Large intestine (tissue), 3 donors: Measurements from ENCODE around the gene ACCS. TPM values are rescaled to one million over a fixed set of nuclear protein-coding genes. Genes with fewer than 3 reads are reported as not detected.

Source experiments
- DNase-seq, 2 donors: peaks; one replicate each; pipeline versions ENCODE4 v3.0.0 to v3.0.0-alpha.2; 2013
- H3K27ac ChIP-seq: one replicate; pipeline ENCODE4 v1.5.1; 2013; ENCODE audit warnings: low read length
- H3K27me3 ChIP-seq: 2 replicates; pipeline ENCODE4 v1.6.1; 2013; ENCODE audit warnings: low read length; ENCODE audit not compliant: control insufficient read depth, insufficient read depth
- H3K36me3 ChIP-seq: 2 replicates; pipeline ENCODE4 v1.6.1; 2013; ENCODE audit warnings: low read length; ENCODE audit not compliant: control insufficient read depth, insufficient read depth
- H3K4me1 ChIP-seq: one replicate; pipeline ENCODE4 v1.6.1; 2013; ENCODE audit warnings: low read length; ENCODE audit not compliant: control insufficient read depth, insufficient read depth
- H3K4me3 ChIP-seq: one replicate; pipeline ENCODE4 v1.5.1; 2013; ENCODE audit warnings: low read length
- H3K9me3 ChIP-seq: one replicate; pipeline ENCODE4 v1.6.1; 2013; ENCODE audit warnings: mild to moderate bottlenecking, low read depth, low read length, moderate library complexity; ENCODE audit not compliant: control insufficient read depth
- WGBS: methylation state at CpG from one replicate; pipeline ENCODE4 v1.1.5; 2013; ENCODE audit warnings: low lambda C conversion rate; ENCODE audit not compliant: insufficient coverage; 5-methylcytosine and 5-hydroxymethylcytosine counted together
- polyA plus RNA-seq: library from polyadenylated mRNA; unstranded; fragments of 120-200 nt; gene quantifications from one replicate; pipeline ENCODE4 v1.2.1, GENCODE V29; 2013

ACCS gene
- polyA plus RNA-seq, 1 donor: 49.5 TPM

DNA sequence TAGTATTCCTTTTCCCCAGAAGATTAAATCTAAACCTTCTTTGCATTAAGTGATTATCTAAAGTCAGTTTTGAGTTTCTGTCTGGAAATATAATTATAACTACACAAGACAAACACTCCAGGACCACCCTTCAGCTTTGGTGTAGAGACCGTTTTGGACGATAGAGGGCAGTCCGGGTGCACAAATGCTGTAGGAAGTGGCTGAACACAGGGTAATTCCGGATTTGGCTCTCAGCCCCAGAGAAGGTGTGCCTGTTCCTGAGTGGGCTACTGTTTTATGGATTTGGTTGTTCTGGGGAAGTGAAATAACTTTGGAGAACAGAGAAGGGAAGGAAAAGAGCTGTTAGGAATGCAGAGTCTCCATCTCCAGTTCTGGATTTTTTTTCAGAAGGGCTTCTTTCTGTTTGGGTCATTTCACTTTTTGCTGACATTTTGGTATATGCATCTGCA is 44.2 kb downstream of the ACCS start:
- no peaks in the 10 kb centered on the region for H3K27me3 ChIP-seq
- peak; percentile 23 to 33 for DNase-seq
- no peak overlapping the region for H3K27ac ChIP-seq
- peaks cover 41% of the 10 kb centered on the region for H3K36me3 ChIP-seq
- no CpG with 5 or more reads among the region's 4 CpGs for WGBS
- H3K9me3 ChIP-seq: no peaks in the 10 kb centered on the region
- no peak overlapping the region for H3K4me3 ChIP-seq
- H3K4me1 ChIP-seq: no peaks in the 10 kb centered on the region

DNA sequence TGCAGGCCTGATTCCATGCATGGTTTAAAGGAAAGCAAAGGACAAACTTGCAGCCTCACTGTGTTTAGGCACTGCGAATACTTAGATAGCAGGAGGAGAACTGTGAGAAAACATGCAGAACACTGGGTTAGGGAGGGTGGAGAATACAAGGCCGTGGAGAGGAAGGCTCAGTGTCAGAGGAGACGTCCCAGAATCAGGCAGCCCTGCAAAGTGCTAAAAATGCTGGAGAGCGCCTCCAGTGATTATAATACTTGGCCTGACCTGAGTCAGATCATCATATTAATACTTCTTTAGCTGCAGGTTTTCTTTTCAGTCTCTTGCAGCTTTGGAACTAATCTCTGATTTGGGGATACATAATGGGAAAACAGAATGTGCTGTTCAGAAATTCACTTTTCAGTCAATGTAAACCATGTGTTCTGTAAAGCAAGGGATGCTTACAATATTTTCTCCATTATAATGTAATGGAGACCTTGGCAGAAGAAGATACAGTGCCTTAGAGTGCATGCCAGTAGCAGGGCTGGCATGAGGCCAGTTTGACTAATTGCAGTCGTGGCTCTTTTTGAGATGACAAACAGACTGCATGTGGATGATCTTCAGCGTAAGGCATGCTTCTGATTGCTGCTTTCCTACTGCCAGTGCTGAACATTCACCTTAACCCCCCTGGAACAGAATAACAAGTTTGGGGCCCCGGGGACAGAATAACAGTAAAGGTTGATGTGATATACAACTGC is 46.2 kb downstream of the ACCS start:
- Histone ChIP-seq H3K9me3 (no peaks in the 10 kb centered on the region), H3K27ac (no peak overlapping the region), H3K4me1 (no peaks in the 10 kb centered on the region), H3K27me3 (no peaks in the 10 kb centered on the region), H3K36me3 (peaks cover 52% of the 10 kb centered on the region), H3K4me3 (no peak overlapping the region)
- DNase-seq: no peak
- no CpG with 5 or more reads among the region's 7 CpGs for WGBS

DNA sequence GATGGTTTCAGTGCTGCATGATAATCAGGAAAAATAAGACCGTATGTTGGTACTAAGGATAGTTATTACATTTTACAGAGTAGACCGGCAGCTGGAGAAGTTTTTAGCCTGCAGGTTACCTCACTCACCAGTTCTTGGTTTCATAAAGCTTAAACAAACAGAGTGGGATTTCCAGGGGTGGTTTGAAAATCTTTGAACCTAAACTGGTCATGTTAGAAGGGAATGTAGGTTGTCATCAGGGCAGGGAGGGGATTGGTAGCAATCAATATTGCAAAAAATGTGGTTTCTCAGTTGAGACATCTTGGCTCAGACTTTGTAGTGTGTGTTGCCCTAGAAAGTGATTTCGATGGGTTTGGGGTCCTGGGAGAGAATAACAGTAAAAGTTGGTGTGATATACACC is 46.9 kb downstream of the ACCS start:
- H3K27ac ChIP-seq: no peak overlapping the region
- H3K36me3 ChIP-seq: peaks cover 52% of the 10 kb centered on the region
- no peaks in the 10 kb centered on the region for H3K27me3 ChIP-seq

DNA sequence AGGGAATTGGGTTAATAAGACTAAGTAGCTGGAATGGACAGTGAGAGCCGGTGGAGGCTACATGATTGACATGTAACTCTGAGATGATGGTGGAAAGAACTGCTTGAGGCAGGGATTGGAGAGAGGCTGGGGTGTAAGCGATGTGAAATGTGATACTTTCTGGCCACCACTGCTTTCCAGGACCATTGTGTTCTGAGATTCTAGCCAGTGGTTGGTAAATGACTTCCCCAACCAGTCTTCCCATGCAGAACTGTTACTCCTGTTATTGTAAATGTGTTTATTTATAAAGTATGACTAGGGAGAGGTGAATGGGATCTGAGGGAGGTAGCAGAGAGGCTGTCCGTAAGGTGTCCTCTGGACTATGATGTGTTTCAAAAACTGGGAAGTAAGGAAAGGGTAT is 47.5 kb downstream of the ACCS start:
- no peak overlapping the region for H3K4me3 ChIP-seq
- DNase-seq: no peak
- H3K4me1 ChIP-seq: no peaks in the 10 kb centered on the region
- no peak overlapping the region for H3K27ac ChIP-seq
- no peaks in the 10 kb centered on the region for H3K27me3 ChIP-seq
- no CpG with 5 or more reads among the region's 3 CpGs for WGBS
- H3K36me3 ChIP-seq: peaks cover 48% of the 10 kb centered on the region
- no peaks in the 10 kb centered on the region for H3K9me3 ChIP-seq

More for the DNA sequence above, 46.9 kb downstream of the ACCS start:
- H3K4me1 ChIP-seq: no peaks in the 10 kb centered on the region
- no CpG with 5 or more reads among the region's 3 CpGs for WGBS
- no peak for DNase-seq
- H3K4me3 ChIP-seq: no peak overlapping the region
- H3K9me3 ChIP-seq: no peaks in the 10 kb centered on the region

DNA sequence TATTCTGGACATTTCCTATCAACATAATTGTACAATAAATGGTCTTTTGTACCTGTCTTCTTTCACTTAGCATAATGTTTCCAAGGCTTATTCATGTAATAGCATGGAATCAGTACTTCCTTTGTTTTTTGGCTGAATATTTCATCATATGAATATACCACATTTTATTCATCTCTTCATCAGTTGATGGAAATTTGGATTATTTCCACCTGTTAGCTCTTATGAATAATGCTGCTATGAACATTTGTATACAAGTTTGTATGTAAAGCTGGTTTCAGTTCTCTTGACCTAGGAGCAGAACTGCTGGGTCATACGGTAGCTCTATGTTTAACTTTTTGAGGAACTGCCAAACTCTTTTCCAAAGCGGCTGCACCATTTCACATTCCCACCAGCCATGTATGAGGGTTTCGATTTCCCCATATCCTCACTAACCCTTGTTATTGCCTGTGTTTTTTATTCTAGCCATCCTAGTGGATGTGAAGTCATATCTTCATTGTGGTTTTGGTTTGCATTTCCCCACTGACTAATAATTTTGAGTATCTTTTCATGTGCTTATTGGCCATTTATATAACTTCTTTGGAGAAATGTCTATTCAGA is 50.3 kb downstream of the ACCS start:
- no peak for DNase-seq
- H3K4me3 ChIP-seq: no peak overlapping the region
- peaks cover 50% of the 10 kb centered on the region for H3K36me3 ChIP-seq
- H3K9me3 ChIP-seq: no peaks in the 10 kb centered on the region
- WGBS: 93% methylated on average over 2 of the region's 3 CpGs
- H3K27me3 ChIP-seq: no peaks in the 10 kb centered on the region
- no peaks in the 10 kb centered on the region for H3K4me1 ChIP-seq
- no peak overlapping the region for H3K27ac ChIP-seq

DNA sequence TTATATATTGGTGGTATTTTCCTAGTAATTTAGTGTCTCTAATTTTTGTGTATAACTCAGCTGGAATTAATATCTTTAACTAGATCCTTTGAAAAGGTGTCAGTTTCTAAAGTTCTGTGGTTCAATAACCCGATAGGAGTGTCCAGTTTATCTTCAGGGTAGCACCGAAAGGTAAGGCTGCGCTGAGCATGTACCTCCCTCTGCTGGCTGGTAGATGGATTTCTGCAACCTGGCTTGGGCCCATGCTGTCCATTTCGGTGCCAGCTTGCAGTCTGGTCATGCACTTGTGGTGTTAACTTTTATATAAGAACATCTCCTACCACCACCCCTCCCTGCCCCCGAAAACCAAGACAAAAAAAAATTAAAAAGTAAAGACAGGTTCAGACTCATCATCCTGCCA is 54.1 kb downstream of the ACCS start:
- WGBS: no CpG with 5 or more reads among the region's 5 CpGs
- Histone ChIP-seq H3K4me3 (no peak overlapping the region), H3K36me3 (peaks cover 44% of the 10 kb centered on the region), H3K4me1 (no peaks in the 10 kb centered on the region), H3K27ac (no peak overlapping the region), H3K9me3 (no peaks in the 10 kb centered on the region), H3K27me3 (no peaks in the 10 kb centered on the region)
- no peak for DNase-seq

DNA sequence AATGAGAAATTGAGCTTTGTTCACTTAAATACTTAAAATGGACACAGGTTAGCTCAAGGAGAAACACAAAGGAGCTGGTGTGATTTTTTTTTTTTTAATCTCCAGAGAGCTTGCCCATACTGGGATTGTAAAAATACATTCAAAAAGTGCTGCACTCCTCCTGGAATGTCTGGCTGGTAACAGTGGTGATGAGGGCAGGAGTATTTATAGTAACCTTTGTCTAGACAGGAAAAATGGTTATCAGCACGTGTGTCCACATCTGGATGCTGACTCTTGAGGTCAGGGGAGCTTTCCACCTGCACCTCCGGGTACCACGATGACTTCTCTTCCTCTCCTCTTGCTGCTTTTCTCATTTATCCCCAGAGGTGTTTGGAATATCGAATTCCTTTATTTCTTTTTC is 59.5 kb downstream of the ACCS start:
- Histone ChIP-seq H3K36me3 (peaks cover 73% of the 10 kb centered on the region), H3K9me3 (no peaks in the 10 kb centered on the region), H3K4me3 (no peak overlapping the region), H3K4me1 (no peaks in the 10 kb centered on the region), H3K27ac (no peak overlapping the region), H3K27me3 (no peaks in the 10 kb centered on the region)
- no peak for DNase-seq
- WGBS: 88% methylated on average over 3 of the region's 4 CpGs

DNA sequence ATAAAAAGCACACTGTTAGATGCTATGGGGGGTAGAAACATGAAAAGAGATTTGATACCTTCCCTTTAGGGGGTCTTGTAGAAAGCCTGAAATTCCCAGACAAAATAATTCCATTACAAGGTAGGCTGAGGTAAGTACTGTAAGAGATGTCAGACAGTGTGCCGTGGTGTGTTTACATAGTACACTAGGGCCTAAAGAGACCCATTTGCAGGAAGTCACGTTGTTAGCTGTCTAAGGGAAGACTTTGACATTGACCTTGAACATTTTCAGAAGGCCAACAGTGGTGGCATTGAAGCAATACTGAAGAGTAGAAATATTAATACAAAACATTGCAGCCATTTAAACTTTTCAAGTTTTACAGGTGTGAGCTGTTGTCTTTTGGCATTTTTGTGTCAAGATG is 60.2 kb downstream of the ACCS start:
- H3K36me3 ChIP-seq: peaks cover 75% of the 10 kb centered on the region
- no peak overlapping the region for H3K27ac ChIP-seq
- no CpG with 5 or more reads among the region's 2 CpGs for WGBS
- H3K9me3 ChIP-seq: no peaks in the 10 kb centered on the region
- no peaks in the 10 kb centered on the region for H3K4me1 ChIP-seq
- DNase-seq: no peak
- H3K4me3 ChIP-seq: no peak overlapping the region
- no peaks in the 10 kb centered on the region for H3K27me3 ChIP-seq

DNA sequence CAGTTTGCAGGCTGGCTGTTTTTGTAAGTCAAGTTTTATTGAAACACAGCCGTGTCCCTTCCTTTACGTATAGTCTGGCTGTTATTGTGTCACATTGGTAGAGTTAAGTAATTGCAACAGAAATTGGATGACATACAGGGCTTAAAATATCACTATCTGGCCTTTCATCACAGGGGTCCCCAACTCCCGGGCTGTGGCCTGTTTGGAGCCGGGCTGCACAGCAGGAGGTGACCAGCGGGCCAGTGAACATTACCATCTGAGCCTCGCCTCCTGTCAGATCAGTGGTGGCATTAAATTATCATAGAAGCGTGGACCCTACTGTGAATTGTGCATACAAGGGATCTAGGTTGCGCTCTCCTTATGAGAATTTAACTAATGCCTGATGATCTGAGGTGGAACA is 61.1 kb downstream of the ACCS start:
- Histone ChIP-seq H3K27ac (no peak overlapping the region), H3K36me3 (peaks cover 76% of the 10 kb centered on the region), H3K27me3 (no peaks in the 10 kb centered on the region), H3K9me3 (no peaks in the 10 kb centered on the region), H3K4me1 (no peaks in the 10 kb centered on the region), H3K4me3 (no peak overlapping the region)
- DNase-seq: no peak
- no CpG with 5 or more reads among the region's 8 CpGs for WGBS

DNA sequence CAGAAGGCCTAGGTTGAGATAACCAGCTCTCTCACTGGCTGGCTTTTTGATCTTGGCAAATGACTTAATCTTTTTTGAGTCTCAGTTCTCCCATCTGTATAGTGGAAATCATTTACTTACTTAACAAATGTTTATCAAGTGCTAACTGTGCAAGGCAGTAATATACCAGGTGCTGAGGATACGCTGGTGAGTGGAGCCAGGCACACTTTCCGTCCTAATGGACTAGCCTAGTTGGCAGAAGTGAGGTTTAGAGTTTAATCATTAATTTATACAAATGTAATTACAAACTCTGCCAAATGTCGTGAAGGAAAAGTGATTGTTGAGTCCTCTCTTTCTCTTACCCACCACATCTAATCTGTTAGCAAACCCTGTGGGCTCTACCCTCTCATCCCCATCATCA is 62.7 kb downstream of the ACCS start:
- peaks cover 78% of the 10 kb centered on the region for H3K36me3 ChIP-seq
- DNase-seq: no peak
- WGBS: no CpG with 5 or more reads among the region's 3 CpGs
- H3K27ac ChIP-seq: no peak overlapping the region
- no peaks in the 10 kb centered on the region for H3K9me3 ChIP-seq
- H3K4me1 ChIP-seq: peaks cover 3% of the 10 kb centered on the region
- no peak overlapping the region for H3K4me3 ChIP-seq
- no peaks in the 10 kb centered on the region for H3K27me3 ChIP-seq

DNA sequence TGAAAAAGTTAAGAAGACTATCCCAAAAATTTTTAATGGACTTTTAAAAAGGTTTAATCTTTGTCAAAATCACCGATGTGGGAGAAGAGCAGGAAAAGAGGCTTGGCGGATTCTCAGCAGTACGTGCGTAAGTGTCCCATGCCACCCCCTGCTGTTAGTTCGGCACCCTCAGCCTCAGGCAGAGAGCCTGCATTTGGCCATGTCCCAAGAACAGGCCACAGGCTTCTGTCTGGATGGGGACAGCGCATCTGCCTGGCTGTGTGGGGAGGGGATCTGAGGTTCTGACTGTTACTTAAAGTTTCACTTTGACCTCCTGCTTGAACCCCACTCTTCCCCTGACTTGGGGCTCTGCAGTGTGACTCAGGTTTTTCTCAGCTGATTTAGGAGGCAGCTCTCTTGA is 64.7 kb downstream of the ACCS start:
- Histone ChIP-seq H3K4me3 (no peak overlapping the region), H3K36me3 (peaks cover 62% of the 10 kb centered on the region), H3K4me1 (peaks cover 5% of the 10 kb centered on the region), H3K27ac (no peak overlapping the region), H3K27me3 (no peaks in the 10 kb centered on the region), H3K9me3 (no peaks in the 10 kb centered on the region)
- DNase-seq: no peak
- WGBS: no CpG with 5 or more reads among the region's 6 CpGs
